Body of pancreas (tissue), 4 donors: Measurements from ENCODE around the gene CA5A. TPM values are rescaled to one million over a fixed set of nuclear protein-coding genes. Genes with fewer than 3 reads are reported as not detected.
A peak's percentile ranks its signal among the peaks of the same experiment; 100 is the strongest.
"Not testable (repeated sequence)": the region's sequence is repeated elsewhere in the genome, so short reads cannot be mapped to it uniquely, and the experiment has no call there.

Experiments used
- ATAC-seq: fragments of 150-250 bp; one replicate; pipeline ENCODE4 v1.9.1; 2016
- DNase-seq, 4 donors: peaks; one replicate each; pipeline ENCODE4 v3.0.0-alpha.2; 2019
- H3K27ac ChIP-seq, 4 donors: fragments of 200-600 bp; sonication (generic); 1 replicate in 3 of 4; 2 replicates in 1 of 4; pipeline versions ENCODE4 v1.5.1 to v1.6.1; 2016 to 2019; ENCODE audit warnings: mild to moderate bottlenecking in 1 of 4, mixed read lengths in 1 of 4, moderate library complexity in 1 of 4
- H3K27me3 ChIP-seq, 2 donors: fragments of 200-600 bp; sonication (generic); one replicate each; pipeline ENCODE4 v1.6.0; 2016; ENCODE audit warnings: mild to moderate bottlenecking in 1 of 2
- H3K36me3 ChIP-seq, 2 donors: fragments of 200-600 bp; sonication (generic); replicated peaks in 1 of 2; 2 replicates each; pipeline ENCODE4 v1.5.1; 2016; ENCODE audit warnings: low read depth in 2 of 2; ENCODE audit not compliant: insufficient read depth in 1 of 2
- H3K4me1 ChIP-seq: fragments of 200-600 bp; sonication (generic); one replicate; pipeline ENCODE4 v1.6.0; 2016
- H3K4me3 ChIP-seq, 2 donors: fragments of 200-600 bp; sonication (generic); 1 replicate in 1 of 2; 2 replicates in 1 of 2; pipeline ENCODE4 v1.5.1; 2016 to 2019
- H3K9me3 ChIP-seq, 3 donors: fragments of 200-600 bp; sonication (generic); 1 replicate in 2 of 3; 2 replicates in 1 of 3; pipeline ENCODE4 v1.5.1; 2016
- CTCF ChIP-seq, 7 experiments: fragments of 450-650 bp in 4 of 7; fragments of 200-600 bp in 3 of 7; sonication (generic) in 3 of 7; IDR thresholded peaks; one replicate each; pipeline ENCODE4 v1.5.1; 2016 to 2019; ENCODE audit warnings: antibody characterized with exemption in 7 of 7
- POLR2A ChIP-seq, 3 donors: fragments of 450-650 bp; IDR thresholded peaks; one replicate each; pipeline ENCODE4 v1.6.1; 2016; ENCODE audit warnings: antibody characterized with exemption in 3 of 3, mild to moderate bottlenecking in 2 of 3
- WGBS, 2 donors: methylation state at CpG; one replicate each; pipeline ENCODE4 v1.1.5; 2017; 5-methylcytosine and 5-hydroxymethylcytosine counted together
- intact Hi-C: fragments of 100-400 bp; cut with DNase I; formaldehyde crosslinking; loops from one replicate; pipeline ENCODE4 v1.15.1; 2023
- total RNA-seq, 2 donors: library from RNA; depleted of rRNA; stranded (reverse); fragments of >200 nt; gene quantifications; one replicate each; pipeline ENCODE4 v1.1.0, GENCODE V29; 2016

CA5A gene
- total RNA-seq, 2 donors from 2014 or later: not detected

GRCh38 chr16:87909203-87909935 lies 27.0 kb downstream of the CA5A start:
- H3K27ac ChIP-seq, H3K4me3 ChIP-seq, H3K27me3 ChIP-seq, intact Hi-C loops, H3K9me3 ChIP-seq, H3K36me3 ChIP-seq: not testable (repeated sequence)
- peak; percentile 74 to 83 (median 80) for DNase-seq
- WGBS, 2 donors: 34 to 49% methylated on average over 18 to 36 of the region's 36 CpGs
- H3K4me1 ChIP-seq: peaks cover 18% of the 10 kb centered on the region
- peak; percentile 76 to 95 (median 85) for TF ChIP-seq CTCF (IDR thresholded peaks at IDR 0.05)
- ATAC-seq: peak; percentile 77

- H3K27me3 ChIP-seq, H3K36me3 ChIP-seq, H3K9me3 ChIP-seq, DNase-seq, H3K27ac ChIP-seq, ATAC-seq, H3K4me3 ChIP-seq, intact Hi-C loops: not testable (repeated sequence)
- H3K4me1 ChIP-seq: peaks cover 18% of the 10 kb centered on the region
- WGBS, 2 donors: 86 to 94% methylated on average over 10 to 11 of the region's 11 CpGs
Measured at GRCh38 chr16:87908101-87908500, 28.2 kb downstream of the CA5A start.

- H3K27me3 ChIP-seq, intact Hi-C loops: not testable (repeated sequence)
- WGBS, 2 donors: 80 to 90% methylated on average over 3 to 7 of the region's 7 CpGs
Measured at GRCh38 chr16:87905521-87905920, 30.8 kb downstream of the CA5A start.

GRCh38 chr16:87904963-87905362 lies 31.4 kb downstream of the CA5A start:
- ATAC-seq, H3K4me1 ChIP-seq, DNase-seq, H3K27me3 ChIP-seq, H3K27ac ChIP-seq, H3K4me3 ChIP-seq, H3K9me3 ChIP-seq, intact Hi-C loops, H3K36me3 ChIP-seq: not testable (repeated sequence)
- WGBS, 2 donors: 85 to 88% methylated on average over 4 to 5 of the region's 5 CpGs

More at GRCh38 chr16:87905521-87905920, 30.8 kb downstream of the CA5A start:
- not testable (repeated sequence) for H3K27ac ChIP-seq, H3K9me3 ChIP-seq, H3K4me3 ChIP-seq, H3K4me1 ChIP-seq, DNase-seq, ATAC-seq, H3K36me3 ChIP-seq

- H3K4me1 ChIP-seq, ATAC-seq, DNase-seq, H3K4me3 ChIP-seq, H3K9me3 ChIP-seq, H3K27ac ChIP-seq, intact Hi-C loops, H3K36me3 ChIP-seq, H3K27me3 ChIP-seq: not testable (repeated sequence)
- 63 to 66% methylated on average over 10 to 12 of the region's 12 CpGs for WGBS, 2 donors
Measured at GRCh38 chr16:87900489-87900888, 35.8 kb downstream of the CA5A start.

- WGBS, 2 donors: 71 to 80% methylated on average over 9 to 20 of the region's 20 CpGs
- no peak for TF ChIP-seq CTCF (IDR thresholded peaks at IDR 0.05)
- no peak for TF ChIP-seq POLR2A (IDR thresholded peaks at IDR 0.05)
- H3K4me1 ChIP-seq: no peaks in the 10 kb centered on the region
- H3K36me3 ChIP-seq: no peaks in the 10 kb centered on the region
- no peak overlapping the region for H3K27ac ChIP-seq
- ATAC-seq (no peak), DNase-seq (no peak)
- no peaks in the 10 kb centered on the region for H3K9me3 ChIP-seq
- intact Hi-C loops: no loop called here
- no peaks in the 10 kb centered on the region for H3K27me3 ChIP-seq
- H3K4me3 ChIP-seq: no peak overlapping the region
Measured at GRCh38 chr16:87897521-87898505, 38.5 kb downstream of the CA5A start.

- H3K4me1 ChIP-seq, H3K27me3 ChIP-seq, intact Hi-C loops, H3K36me3 ChIP-seq, DNase-seq, H3K4me3 ChIP-seq, ATAC-seq, H3K27ac ChIP-seq, H3K9me3 ChIP-seq: not testable (repeated sequence)
- 85 to 90% methylated on average over 13 to 16 of the region's 16 CpGs for WGBS, 2 donors
Measured at GRCh38 chr16:87896924-87897520, 39.3 kb downstream of the CA5A start.

- DNase-seq, ATAC-seq, H3K36me3 ChIP-seq, H3K27me3 ChIP-seq, H3K9me3 ChIP-seq, H3K4me3 ChIP-seq, H3K4me1 ChIP-seq, intact Hi-C loops: not testable (repeated sequence)
- WGBS, 2 donors: 80 to 87% methylated on average over 17 of the region's 17 CpGs
- H3K27ac ChIP-seq: peak overlapping the region in 1 of 4 donors; percentile 23
Measured at GRCh38 chr16:87896176-87896890, 40.0 kb downstream of the CA5A start.
